Spleen (tissue), 11 donors: Measurements from ENCODE around the gene KLF9. TPM values are rescaled to one million over a fixed set of nuclear protein-coding genes. Genes with fewer than 3 reads are reported as not detected.

ENCODE experiments used
- DNase-seq: peaks from one replicate; pipeline ENCODE4 v3.0.0-alpha.2; 2020
- H3K27ac ChIP-seq, 8 donors: fragments of 200-600 bp; sonication (generic) in 7 of 8; 1 replicate in 4 of 8; 2 replicates in 4 of 8; pipeline versions ENCODE4 v1.5.0 to v1.8.0; 2016 to 2021; ENCODE audit warnings: inconsistent platforms in 4 of 8, mild to moderate bottlenecking in 4 of 8, moderate library complexity in 1 of 8
- H3K27me3 ChIP-seq, 7 donors: fragments of 200-600 bp; sonication (generic) in 6 of 7; replicated peaks in 1 of 7; 1 replicate in 4 of 7; 2 replicates in 3 of 7; pipeline versions ENCODE4 v1.5.0 to v1.8.0; 2016 to 2021; ENCODE audit warnings: inconsistent platforms in 3 of 7, mild to moderate bottlenecking in 1 of 7
- H3K36me3 ChIP-seq, 6 donors: fragments of 200-600 bp; sonication (generic) in 5 of 6; 1 replicate in 4 of 6; 2 replicates in 2 of 6; pipeline versions ENCODE4 v1.5.0 to v1.8.0; 2016 to 2021; ENCODE audit warnings: inconsistent platforms in 2 of 6
- H3K4me1 ChIP-seq, 6 donors: fragments of 200-600 bp; sonication (generic) in 5 of 6; 1 replicate in 3 of 6; 2 replicates in 3 of 6; pipeline versions ENCODE4 v1.5.0 to v1.8.0; 2016 to 2021; ENCODE audit warnings: inconsistent platforms in 3 of 6
- H3K4me3 ChIP-seq, 8 donors: fragments of 200-600 bp; sonication (generic) in 7 of 8; 1 replicate in 4 of 8; 2 replicates in 4 of 8; pipeline versions ENCODE4 v1.5.0 to v1.8.0; 2016 to 2021; ENCODE audit warnings: inconsistent platforms in 4 of 8, mild to moderate bottlenecking in 4 of 8, moderate library complexity in 2 of 8
- H3K9me3 ChIP-seq, 8 donors: fragments of 200-600 bp; sonication (generic) in 7 of 8; 1 replicate in 4 of 8; 2 replicates in 4 of 8; pipeline versions ENCODE4 v1.5.0 to v1.8.0; 2016 to 2021; ENCODE audit warnings: inconsistent platforms in 4 of 8
- CTCF ChIP-seq, 11 experiments: fragments of 200-600 bp in 7 of 11; fragments of 450-650 bp in 4 of 11; sonication (generic) in 4 of 11; IDR thresholded peaks in 8 of 11; conservative IDR thresholded peaks in 3 of 11; 1 replicate in 7 of 11; 2 replicates in 4 of 11; pipeline versions ENCODE4 v1.4.0 to v1.8.0; 2016 to 2021; ENCODE audit warnings: antibody characterized with exemption in 11 of 11, inconsistent platforms in 4 of 11, mild to moderate bottlenecking in 1 of 11
- POLR2A ChIP-seq, 3 donors: fragments of 450-650 bp; IDR thresholded peaks; one replicate each; pipeline ENCODE4 v1.5.1; 2017; ENCODE audit warnings: antibody characterized with exemption in 3 of 3, mild to moderate bottlenecking in 1 of 3
- POLR2AphosphoS5 ChIP-seq, 3 donors: sonication (generic); formaldehyde crosslinking; IDR thresholded peaks; one replicate each; pipeline ENCODE4 v1.5.1; 2017; ENCODE audit warnings: antibody characterized with exemption in 3 of 3
- WGBS, 5 donors: extraction: QIAGEN DNeasy Blood & Tissue Kit in 3 of 5; methylation state at CpG; one replicate each; pipeline versions ENCODE4 v1.1.5 to v1.1.7; 2013 to 2018; 5-methylcytosine and 5-hydroxymethylcytosine counted together
- intact Hi-C: fragments of 100-400 bp; cut with DNase I; formaldehyde crosslinking; loops from one replicate; pipeline ENCODE4 v1.15.0; 2023; ENCODE audit warnings: low total_unique reads
- polyA plus RNA-seq, 3 donors: library from polyadenylated mRNA; stranded (reverse); fragments of 200-250 nt; gene quantifications; one replicate each; pipeline ENCODE4 v1.2.1, GENCODE V29; 2013
- total RNA-seq, 7 donors: library from RNA; depleted of rRNA in 3 of 7; stranded (reverse); fragments of >200 nt in 3 of 7; fragmentation: NEBNext Ultra II Directional in 4 of 7; extraction: Animal tissue kit (Norgen Biotek cat#: 25700) in 4 of 7; gene quantifications; one replicate each; pipeline versions ENCODE4 v1.1.0 to v1.2.1, GENCODE V29; 2016 to 2021
- donor health status: healthy with polysubstance abuse.
- donor health status: DM: no; HTN: no; CAD: no; lungs with moderate emphysema.
- donor health status: DM: no; HTN: no; CAD: no.
- donor health status: Bipolar disorder and iron deficiency.
- donor health status: healthy.
- donor health status: DM: no; HTN: no; CAD: no.
- donor health status: DM: yes; HTN: yes; CAD: no.

KLF9 gene
- total and polyA plus RNA-seq, 10 donors: 7.1 to 74.8 (median 36.8) TPM

- H3K4me1 ChIP-seq: peaks cover 21 to 70% (median 48%) of the 10 kb centered on the region in 6 donors
- no peaks in the 10 kb centered on the region for H3K27me3 ChIP-seq
- H3K4me3 ChIP-seq: no peak overlapping the region
- no peak overlapping the region for H3K27ac ChIP-seq
- TF ChIP-seq POLR2AphosphoS5 (IDR thresholded peaks at IDR 0.05) (no peak), POLR2A (IDR thresholded peaks at IDR 0.05) (no peak), CTCF (IDR thresholded peaks at IDR 0.05 in 8 of 11, conservative IDR thresholded peaks at IDR 0.05 in 3 of 11) (no peak)
- H3K9me3 ChIP-seq: no peaks in the 10 kb centered on the region
- no peak for DNase-seq
- peaks cover 0 to 38% (median 10%) of the 10 kb centered on the region in 6 donors for H3K36me3 ChIP-seq
- intact Hi-C loops: no loop called here
- 88 to 93% (median 91%) methylated on average over 3 of the region's 3 CpGs for WGBS, 5 donors
Measured at GRCh38 chr9:70389188-70389587, 25.3 kb downstream of the KLF9 start.

- H3K4me1 ChIP-seq: peaks cover 14 to 54% (median 38%) of the 10 kb centered on the region in 6 donors
- WGBS, 5 donors: 91 to 97% (median 93%) methylated on average over 23 of the region's 23 CpGs
Measured at GRCh38 chr9:70387663-70388062, 26.8 kb downstream of the KLF9 start.

GRCh38 chr9:70385426-70385825, 29.0 kb downstream of the KLF9 start:
- WGBS, 5 donors: 75 to 87% (median 77%) methylated on average over 3 of the region's 3 CpGs
- Histone ChIP-seq H3K27ac (no peak overlapping the region), H3K4me3 (no peak overlapping the region), H3K4me1 (peaks cover 5 to 40% (median 20%) of the 10 kb centered on the region in 6 donors), H3K36me3 (peaks cover 0 to 54% (median 10%) of the 10 kb centered on the region in 6 donors), H3K9me3 (no peaks in the 10 kb centered on the region), H3K27me3 (no peaks in the 10 kb centered on the region)
- no peak for TF ChIP-seq POLR2A (IDR thresholded peaks at IDR 0.05)
- no peak for TF ChIP-seq POLR2AphosphoS5 (IDR thresholded peaks at IDR 0.05)
- no peak for TF ChIP-seq CTCF (IDR thresholded peaks at IDR 0.05 in 8 of 11, conservative IDR thresholded peaks at IDR 0.05 in 3 of 11)
- intact Hi-C loops: no loop called here
- DNase-seq: no peak

More at GRCh38 chr9:70387663-70388062, 26.8 kb downstream of the KLF9 start:
- Histone ChIP-seq H3K36me3 (peaks cover 0 to 52% (median 10%) of the 10 kb centered on the region in 6 donors), H3K4me3 (no peak overlapping the region), H3K9me3 (no peaks in the 10 kb centered on the region), H3K27ac (no peak overlapping the region), H3K27me3 (no peaks in the 10 kb centered on the region)
- intact Hi-C loops: no loop called here
- no peak for DNase-seq
- TF ChIP-seq CTCF (IDR thresholded peaks at IDR 0.05 in 8 of 11, conservative IDR thresholded peaks at IDR 0.05 in 3 of 11): no peak
- TF ChIP-seq POLR2AphosphoS5 (IDR thresholded peaks at IDR 0.05): peak; percentile 20 to 57 (median 49)

GRCh38 chr9:70382709-70383605, 31.5 kb downstream of the KLF9 start:
- intact Hi-C loops: no loop called here
- peaks cover 0 to 51% (median 10%) of the 10 kb centered on the region in 6 donors for H3K36me3 ChIP-seq
- TF ChIP-seq POLR2A (IDR thresholded peaks at IDR 0.05) (no peak), POLR2AphosphoS5 (IDR thresholded peaks at IDR 0.05) (no peak), CTCF (IDR thresholded peaks at IDR 0.05 in 8 of 11, conservative IDR thresholded peaks at IDR 0.05 in 3 of 11) (no peak)
- no peaks in the 10 kb centered on the region for H3K9me3 ChIP-seq
- no peak overlapping the region for H3K27ac ChIP-seq
- peaks cover 0 to 16% (median 3%) of the 10 kb centered on the region in 6 donors for H3K4me1 ChIP-seq
- H3K4me3 ChIP-seq: no peak overlapping the region
- no peaks in the 10 kb centered on the region for H3K27me3 ChIP-seq
- WGBS, 5 donors: 78 to 92% (median 86%) methylated on average over 9 of the region's 9 CpGs
- no peak for DNase-seq
